Middle frontal gyrus (tissue), 1 donor: Measurements from ENCODE around the gene NOL3.
"Not testable (repeated sequence)": the region's sequence is repeated elsewhere in the genome, so short reads cannot be mapped to it uniquely, and the experiment has no call there.

ENCODE experiments used
- DNase-seq: peaks from one replicate; pipeline ENCODE4 v3.0.0-alpha.2; 2015; ENCODE audit warnings: low spot score; ENCODE audit errors: extremely low spot score

The NOL3 gene

DNA sequence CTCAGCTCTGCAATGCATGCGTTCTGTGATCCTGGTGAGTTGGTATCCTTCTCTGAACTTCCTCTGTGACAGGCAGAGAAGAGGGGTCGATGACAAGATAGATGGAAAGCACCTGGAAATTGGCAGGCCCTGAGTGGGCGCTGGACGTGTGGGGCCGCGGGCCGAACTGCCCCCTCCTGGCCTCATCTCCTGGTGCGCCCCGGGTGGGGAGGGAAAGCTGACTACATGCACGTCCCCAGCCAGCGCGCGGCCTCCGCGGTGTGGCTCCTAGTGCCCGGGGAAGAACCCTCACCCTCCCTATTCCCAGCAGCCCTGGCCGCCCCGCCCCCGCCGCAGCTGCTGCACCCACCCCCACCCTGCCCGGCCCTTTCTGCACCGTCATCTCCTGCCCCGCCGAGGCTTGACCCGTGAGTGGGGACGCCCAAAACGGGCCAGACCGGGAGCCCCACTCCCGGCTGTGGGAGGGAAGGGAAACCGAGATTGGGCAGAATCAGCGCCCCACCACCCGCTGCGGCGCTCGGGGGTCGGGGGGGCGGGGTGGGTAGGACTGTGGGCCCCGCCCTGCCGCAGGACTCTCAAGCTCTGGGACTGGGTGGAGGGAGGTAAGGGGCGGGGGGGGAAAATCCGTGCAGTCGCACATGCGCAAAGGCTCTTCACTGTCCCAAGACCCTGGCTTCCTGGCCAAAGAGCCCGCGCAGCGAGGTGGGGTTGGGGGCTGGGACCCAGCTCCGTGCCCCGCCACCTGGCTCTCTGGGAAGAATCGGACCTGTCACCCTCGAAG, at the start of gene NOL3:
NOL3 (plus strand) TSS at position 371 of the 781 bp plus-strand sequence.
- no peak for DNase-seq

DNA sequence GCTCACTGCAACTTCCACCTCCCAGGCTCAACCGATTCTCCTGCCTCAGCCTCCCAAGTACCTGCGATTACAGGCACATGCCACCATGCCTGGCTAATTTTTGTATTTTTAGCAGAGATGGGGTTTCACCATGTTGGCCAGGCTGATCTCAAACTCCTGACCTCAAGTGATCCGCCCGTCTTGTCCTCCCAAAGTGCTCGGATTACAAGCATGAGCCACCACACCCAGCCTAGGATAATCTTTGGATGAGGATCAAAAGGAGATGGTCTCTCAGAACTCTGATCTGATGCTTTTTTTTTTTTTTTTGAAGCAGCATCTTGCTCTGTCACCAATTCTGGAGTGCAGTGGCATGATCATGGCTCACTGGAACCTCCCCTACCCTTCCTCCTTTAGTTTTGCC, 47.5 kb upstream of the NOL3 start:
- DNase-seq, result not testable (repeated sequence)

DNA sequence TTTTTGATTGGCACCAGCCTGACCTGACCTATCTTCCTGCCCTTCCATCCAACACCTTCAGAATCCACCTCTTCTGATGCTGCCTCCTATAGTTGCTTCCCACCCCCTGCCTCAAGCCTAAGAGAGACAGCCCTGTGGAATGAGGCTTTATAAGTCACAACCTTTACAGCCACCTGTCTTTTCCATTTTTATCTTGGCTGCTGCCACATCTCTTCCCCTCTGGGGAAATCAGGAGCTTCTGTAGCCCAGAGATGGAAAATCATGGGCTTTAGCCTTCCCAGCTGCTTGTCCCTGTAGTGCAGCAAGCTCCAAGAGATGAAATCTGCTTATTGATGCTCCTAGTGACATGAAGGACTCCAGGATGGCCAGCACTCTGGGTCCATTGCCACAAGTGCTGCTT, 41.9 kb upstream of the NOL3 start:
- DNase-seq, result no peak

DNA sequence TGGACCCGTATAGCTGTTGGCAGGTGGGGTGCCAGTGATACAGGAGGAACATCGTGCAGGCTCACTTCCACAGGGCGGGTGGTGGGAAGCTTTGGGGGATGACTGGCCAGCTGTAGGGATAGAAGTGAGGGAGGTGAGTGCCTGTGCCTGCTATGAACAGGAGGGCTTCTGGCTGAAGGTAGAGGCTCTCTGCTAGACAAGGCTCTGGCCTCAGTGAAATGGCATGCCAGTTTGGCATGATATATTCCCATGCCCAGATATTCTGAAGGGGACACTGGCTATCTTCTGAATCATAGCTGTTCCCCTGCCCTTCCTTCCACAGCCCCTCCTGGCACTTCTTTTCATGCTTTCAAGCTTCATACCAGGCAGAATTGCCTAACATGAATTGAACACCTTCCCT, 41.5 kb upstream of the NOL3 start:
- DNase-seq, result no peak

DNA sequence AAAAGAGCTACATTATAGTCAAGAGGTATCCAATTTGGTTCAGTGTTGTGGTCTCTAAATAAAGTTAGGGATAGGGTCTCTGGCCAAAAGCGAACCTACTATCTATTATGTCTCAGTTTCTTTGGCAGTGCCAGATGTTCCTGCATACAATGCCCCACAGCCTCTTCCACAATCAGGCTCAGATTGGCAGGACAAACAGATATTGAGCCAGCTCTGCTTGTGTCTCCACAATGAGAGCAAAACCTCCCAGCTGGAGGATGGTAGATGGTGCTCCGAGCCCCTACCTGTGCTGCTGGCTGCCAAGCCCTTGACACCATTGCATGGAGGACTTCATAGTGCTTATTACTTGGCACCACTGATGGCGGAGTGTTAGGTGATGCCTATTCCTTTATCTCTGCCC, 40.9 kb upstream of the NOL3 start:
- DNase-seq, result no peak

DNA sequence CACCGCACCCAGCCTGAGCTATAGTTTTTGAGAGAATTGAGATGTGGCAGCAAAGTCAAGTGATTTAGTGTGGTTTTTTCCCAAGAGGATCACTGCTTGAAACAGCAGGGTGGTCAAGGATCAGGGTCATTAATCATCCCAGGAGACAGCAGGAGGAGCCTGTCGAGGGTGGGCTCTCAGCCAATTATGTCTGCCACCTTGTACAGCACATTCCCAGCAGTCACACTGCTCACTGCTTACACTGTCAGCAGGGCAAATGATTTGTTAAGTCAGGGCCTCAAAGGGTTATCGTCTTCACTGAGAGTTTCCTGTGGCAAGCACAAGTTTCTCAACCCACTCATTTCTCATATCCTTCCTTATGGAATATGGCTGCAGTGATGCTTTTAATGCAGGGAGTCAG, 32.7 kb upstream of the NOL3 start:
- DNase-seq, result no peak

DNA sequence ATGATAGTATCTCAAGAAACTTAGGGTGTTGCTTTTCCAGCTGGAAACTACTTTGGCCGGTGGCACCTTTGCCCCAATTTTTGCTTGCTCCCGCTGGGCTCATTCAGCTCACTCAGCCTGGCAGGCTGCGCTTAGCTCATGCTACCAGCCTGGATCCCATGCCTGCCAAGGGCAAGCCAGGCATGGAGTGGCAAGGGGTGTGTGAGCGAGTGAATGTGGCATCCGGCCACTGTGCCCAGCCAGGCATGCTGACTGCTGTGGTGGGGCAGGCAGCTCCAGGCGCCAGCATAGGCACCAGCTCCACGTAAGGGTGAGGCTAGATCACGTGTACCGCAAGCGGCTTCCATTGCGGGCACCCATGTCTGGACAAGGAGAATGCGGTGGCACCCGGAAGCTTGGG, 28.9 kb upstream of the NOL3 start:
- DNase-seq, result no peak

DNA sequence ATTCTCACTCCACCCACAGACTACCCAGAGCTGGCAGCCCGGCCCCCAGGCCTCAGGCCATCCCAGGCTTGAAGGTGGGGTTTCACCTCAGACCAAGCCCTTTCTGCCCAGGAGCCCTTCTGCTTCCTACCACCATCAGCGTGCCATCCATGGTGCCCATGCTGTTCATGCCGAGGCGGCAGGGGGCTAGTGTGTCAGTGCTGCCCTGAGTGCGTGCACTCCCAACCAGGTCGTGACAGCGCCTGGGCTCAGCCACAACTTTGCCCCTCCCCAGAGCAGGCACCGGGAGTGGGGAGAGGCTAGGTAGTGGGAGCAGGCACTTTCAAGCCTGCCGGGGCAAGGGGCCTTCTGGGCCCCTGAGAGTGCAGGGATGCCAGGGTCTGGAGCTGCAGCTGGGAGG, 28.0 kb upstream of the NOL3 start:
- DNase-seq, result no peak

DNA sequence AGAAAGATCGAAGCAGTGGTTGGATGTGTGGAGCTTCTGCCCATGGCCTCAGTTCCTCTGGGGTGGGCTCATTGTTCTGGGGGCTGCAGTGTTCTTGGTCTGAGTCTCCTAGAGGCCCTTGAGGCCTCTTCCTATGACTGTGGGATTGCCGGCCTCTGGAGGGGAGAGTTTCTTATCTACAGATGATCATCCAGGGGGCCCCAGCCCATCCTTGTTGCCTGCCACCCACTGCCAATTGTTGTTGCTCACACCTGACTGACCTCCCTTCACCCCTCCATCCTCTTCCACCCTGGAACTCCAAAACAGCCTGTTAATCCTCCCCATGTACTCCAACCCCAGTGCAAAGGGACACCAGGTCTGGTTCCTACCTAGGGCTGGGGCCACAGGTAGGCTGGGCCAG, 25.4 kb upstream of the NOL3 start:
- no peak for DNase-seq

DNA sequence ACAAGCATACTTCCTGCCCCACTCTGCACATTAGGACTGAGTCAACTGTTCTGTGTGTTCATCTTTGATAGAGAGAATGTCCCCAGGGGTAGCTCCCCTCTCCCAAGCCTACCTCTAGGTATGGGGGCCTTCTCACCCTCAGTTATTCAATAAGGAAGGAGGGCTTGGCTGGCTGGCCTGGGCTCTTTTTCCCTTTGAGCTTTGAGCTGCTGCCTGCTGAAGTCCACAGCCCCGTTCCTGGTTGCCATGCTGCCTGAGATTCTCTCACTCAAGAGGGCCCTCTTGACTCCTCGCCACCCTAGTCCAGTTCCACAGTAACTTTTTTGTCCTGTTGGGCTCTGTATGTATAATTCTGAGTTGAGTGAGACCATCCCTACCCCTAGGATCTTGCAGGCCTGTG, 24.6 kb upstream of the NOL3 start:
- DNase-seq, result no peak

DNA sequence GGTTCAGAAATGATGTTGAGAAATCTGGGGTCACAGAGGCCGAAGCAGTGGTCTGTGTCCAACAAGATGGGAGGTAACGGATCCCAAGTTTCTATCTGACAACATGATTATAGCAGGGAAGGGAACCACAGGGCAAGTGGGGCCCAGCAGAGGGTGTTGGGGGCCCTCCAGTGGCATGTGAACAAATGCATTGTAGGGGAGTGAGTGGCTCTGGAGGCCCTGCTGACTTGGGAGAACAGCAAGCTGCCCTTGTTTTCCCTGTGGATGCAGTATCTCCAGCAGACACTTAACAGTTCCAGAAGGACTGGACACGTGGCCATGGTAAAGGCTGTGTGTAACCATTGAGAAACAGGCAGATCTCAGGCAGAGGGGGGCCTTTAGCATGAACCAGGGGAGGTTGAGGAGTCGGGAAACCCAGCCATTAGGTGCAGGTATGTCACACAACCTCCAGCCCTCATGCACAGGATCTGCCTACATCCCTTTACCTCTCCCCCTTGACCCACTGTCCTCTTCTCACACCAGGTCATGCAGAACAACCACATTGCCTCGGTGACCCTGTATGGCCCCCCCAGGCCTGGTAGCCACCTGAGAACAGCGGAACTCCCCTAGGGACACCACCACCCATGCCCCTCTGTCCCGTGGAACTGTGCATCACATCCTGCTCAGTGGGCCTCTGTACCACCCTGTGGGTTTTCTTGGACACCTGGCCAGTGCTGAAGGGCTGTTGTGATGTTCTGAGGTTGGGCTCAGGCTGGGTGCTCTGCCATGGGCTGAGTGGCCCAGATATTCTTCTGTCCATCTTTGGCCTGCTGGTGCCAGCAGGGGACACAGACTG, 23.6 kb upstream of the NOL3 start:
- DNase-seq, result no peak

DNA sequence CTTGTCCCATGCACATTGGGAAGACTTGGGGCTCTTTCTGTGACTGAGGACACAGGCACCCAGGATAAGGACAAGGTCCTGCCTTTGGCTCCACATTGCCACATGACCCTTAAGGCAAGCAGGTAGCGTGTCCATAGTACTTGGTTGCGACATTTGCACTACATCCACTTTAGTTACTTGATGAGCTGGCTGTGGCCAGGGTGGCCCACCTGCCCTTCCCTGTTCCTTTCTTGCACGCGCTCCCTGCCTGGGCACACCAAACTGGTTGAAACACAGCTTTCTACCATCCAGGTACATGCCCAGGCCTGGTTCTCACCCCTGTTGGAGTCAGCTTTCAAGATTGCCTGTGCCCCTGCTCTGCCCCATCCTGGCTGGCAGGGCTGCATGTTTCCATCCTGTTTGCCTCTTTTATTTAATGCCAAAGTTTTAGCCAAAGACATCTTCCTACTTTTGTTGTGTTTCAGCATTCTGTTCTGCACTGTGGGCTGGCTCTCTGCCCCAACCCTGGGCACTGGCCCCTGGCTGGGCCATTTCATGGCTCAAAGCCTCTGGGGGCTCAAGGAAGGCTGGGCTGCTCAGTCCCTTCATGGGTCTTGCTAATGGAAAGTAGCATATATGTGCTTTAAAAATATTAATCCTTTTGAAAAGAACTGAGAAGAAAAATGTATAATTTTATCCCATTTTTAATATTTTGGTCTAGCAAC, 22.7 kb upstream of the NOL3 start:
- DNase-seq, result no peak

DNA sequence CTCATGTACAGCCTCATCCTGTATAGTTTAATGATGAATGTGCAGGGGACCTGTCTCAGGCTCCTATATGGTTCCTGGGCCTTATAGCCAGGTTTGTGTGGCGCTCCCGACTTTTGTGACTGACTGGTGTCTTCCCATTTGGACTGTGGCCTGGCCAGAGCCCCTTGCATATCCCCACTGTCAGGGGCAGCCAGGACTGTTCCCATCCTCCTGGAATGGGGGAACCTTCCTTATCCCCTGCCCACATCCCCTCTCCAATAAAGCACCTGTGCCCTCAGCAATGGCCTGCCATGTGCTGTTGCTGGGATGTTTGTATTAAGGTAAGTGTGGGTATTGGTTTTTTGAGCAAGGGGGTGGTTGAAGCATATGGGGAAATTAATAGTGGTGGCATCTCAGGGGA, 22.1 kb upstream of the NOL3 start:
- DNase-seq, result no peak

DNA sequence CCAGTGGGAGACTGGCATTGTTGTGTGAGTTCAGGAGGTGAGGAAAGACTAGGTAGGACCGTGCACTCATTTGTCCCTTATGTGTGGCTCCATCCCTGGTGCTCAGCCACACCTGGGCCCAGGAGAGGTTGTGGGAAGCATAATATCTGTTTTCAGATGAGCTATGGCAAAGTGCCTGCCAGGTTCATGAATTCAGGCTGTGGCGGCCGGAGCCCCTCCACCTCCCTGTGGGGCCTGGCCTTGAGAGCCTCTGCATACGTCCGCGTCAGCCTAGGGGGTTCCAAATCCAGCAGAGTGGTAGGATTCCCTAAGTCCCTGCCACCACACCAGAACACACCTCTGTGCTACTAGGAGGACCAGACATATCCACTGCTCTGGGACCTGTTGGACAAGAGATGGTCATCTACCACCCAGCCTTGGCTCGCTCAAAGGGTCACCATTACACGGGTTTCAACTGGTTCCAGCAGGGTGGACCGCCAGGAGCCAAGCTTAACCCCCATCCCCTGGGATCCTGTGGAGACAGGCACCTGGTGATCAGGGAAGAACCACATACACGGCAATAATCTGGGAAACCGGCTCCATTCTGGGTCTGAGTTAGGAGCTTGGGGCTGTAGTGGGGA, 21.6 kb upstream of the NOL3 start:
- no peak for DNase-seq

DNA sequence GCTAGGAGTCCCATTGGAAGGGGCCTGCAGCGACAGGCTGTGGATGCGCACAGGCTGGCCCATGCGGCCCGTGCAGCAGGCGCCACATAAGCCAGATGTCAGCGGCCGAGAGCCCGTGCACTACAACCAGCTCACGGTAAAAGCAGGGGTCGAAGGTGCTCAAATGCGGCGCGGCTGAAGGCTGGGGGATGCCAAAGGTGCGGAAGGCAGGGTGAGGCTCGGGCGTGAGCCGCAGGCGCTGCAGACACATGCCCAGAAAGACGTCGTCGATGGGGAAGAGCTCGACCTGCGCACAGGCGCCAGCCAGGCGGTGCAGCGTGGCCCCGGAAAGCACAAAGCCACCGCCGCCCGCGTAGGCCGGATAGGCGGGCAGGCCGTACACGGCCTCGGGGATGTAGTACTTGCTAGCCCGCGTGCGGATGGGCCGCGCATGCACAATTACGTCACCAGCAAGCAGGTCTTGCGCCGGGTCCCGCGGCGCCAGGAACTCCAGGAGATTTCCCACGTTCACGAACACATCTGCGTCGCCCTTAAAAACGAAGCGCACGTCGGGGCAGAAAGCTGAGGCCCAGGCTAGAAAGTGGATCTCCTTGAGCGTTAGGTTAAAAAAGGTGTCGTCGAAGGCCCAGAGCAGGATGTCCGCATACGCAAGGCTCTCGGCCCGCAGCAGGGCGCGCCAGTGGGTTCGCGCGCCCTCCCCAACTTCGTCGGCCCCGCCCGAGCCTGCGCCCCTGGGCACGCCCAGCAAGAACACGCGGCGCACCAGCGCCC, 20.9 kb upstream of the NOL3 start:
- no peak for DNase-seq

DNA sequence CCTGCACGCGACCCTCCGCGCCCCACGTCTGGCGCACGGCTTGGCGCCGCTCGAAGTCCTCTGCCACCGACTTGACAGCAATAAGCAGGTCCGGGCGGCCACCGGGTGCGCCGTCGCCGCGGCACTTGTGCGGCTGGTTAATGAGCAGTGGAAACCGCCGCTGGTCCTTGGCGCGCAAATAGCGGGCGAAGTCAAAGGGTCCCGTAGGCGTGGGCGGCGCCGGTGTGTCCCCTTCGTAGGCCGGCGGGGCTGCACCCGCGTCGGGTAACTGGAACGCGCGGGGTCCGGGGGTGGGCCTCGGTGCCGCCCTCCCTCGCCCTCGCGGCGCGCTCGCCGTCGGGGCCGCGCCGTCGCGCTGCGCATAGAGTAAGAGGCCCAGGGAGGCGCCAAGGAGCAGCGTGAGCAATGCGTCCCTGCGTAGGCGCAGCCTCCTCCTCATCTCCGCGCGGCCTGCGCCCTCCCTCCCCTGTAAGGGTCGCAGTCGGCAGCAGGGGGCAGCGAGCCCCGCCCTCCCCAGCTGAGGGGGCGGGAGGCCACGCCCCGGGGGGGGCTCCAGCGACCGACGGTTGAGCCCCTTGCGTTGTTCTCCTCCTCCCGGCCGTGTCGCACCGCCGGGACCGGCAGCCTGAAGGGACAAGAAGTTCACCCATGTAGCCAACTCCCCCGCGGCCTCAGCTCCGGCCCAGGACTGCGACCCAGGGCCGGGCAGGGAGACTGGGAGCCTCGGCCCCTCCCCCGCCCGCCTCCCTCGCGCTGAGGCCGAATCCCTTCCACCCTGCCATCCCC, 20.1 kb upstream of the NOL3 start:
- DNase-seq, result no peak

DNA sequence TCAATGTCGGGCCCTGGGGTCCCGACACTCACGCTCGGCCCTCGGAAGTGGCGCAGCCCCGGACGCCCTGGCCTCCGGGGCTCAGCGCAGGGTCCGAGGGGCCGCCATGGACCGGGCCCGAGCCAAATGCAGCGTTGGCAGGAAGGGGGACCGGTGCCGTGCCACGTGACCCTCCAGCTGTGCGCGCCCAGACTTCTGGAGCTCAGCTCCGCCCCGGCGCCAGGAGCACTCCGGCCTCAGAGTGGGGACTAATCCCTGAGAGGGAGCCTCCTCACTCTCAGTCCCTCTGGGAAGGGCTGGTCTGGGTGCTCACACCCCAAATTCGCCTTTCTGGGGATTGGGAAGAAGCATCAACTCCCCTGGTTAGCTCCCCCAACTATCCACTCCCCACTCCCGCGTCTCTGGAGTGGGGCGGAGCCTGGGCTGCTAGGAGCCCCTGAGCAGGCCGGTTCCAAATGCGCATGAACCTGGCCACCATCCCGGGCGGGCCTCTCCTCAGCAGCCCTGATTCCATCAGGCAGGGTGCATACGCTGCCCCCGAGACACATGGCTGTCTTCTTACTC, 19.4 kb upstream of the NOL3 start, which contains the start of gene B3GNT9:
B3GNT9 (minus strand) TSS at position 166 of the 564 bp plus-strand sequence. CDS start 513 bp downstream, outside the sequence.
- DNase-seq, result no peak

DNA sequence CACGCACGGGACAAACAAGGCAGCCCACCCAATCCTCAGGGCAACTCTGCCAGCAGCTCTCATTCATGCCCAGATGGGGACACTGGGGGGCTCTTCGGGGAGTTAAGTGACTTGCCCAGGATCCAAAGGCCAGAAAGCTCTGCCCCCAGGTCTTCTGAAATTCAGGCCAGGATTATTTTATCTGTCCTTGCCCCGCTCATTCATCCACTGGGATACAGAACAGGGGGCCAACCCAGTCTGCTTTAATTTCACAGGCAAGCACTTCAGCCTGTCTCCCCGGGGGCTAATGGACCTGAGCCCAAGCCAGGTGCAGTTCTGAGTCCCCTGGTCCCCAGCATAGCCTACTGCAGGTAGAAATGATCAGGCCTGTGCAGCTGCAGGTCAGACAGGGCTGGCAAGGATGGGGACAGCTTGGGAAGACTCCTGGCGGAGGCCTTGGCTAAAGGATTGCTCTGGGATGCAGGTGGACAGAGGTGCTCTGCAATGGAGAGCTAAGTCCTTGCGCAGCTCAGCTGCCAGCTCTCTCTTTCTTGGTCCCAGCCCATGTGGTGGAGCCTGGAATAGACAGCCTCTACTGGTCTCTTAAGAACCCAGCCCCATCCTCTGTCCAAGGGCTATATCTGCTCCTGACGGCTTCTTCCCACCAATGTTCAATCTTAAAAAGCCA, 18.8 kb upstream of the NOL3 start:
- no peak for DNase-seq
